A549 (cell line): ENCODE measurements around the gene PNKP.

Experiments used
- CTCF ChIP-seq: fragments of >200 bp; sonication (Bioruptor Twin); formaldehyde crosslinking; IDR thresholded peaks from 3 replicates; pipeline ENCODE4 v1.5.1; 2016
- EHF ChIP-seq: fragments of 250-450 bp; sonication (Bioruptor Pico); IDR thresholded peaks from 2 replicates; pipeline ENCODE4 v1.5.0; 2020; ENCODE audit warnings: mild to moderate bottlenecking
- NR3C1 ChIP-seq: fragments of >200 bp; sonication (Bioruptor Twin); formaldehyde crosslinking; IDR thresholded peaks from 3 replicates; pipeline ENCODE4 v1.6.1; 2017
- PBX3 ChIP-seq: IDR thresholded peaks from 2 replicates; pipeline ENCODE4 v1.6.1; 2012
- POLR2A ChIP-seq: IDR thresholded peaks from 2 replicates; pipeline ENCODE4 v1.6.1; 2012; ENCODE audit warnings: mild to moderate bottlenecking, low read length
- RAD21 ChIP-seq, 2 experiments: fragments of >200 bp in 1 of 2; sonication (Bioruptor Twin) in 1 of 2; formaldehyde crosslinking in 1 of 2; IDR thresholded peaks in 1 of 2; conservative IDR thresholded peaks in 1 of 2; 2 replicates in 1 of 2; 3 replicates in 1 of 2; pipeline ENCODE4 v1.6.1; 2012 to 2018; ENCODE audit warnings: inconsistent platforms in 1 of 2

GRCh38 chr19:49817964-49818648 is 49.3 kb downstream of the PNKP start, which contains the start of gene MED25:
- no peak for TF ChIP-seq CTCF
- no peak for TF ChIP-seq PBX3
- peak; percentile 93 for TF ChIP-seq POLR2A
- TF ChIP-seq NR3C1 = no peak
- no peak for TF ChIP-seq RAD21 (conservative IDR thresholded peaks at IDR 0.05 in 1 of 2, IDR thresholded peaks at IDR 0.05 in 1 of 2)
- TF ChIP-seq EHF (CRISPR knock-in tag) = no peak
